ENCODE data around the gene PLAGL2. TPM values are rescaled to one million over a fixed set of nuclear protein-coding genes. Genes with fewer than 3 reads are reported as not detected.
"Not testable (repeated sequence)": the region's sequence is repeated elsewhere in the genome, so short reads cannot be mapped to it uniquely, and the experiment has no call there.

PLAGL2 gene
- total RNA-seq, 1 donor from 2014 or later: 123 TPM

GRCh38 chr20:32205843-32206759 lies 1.4 kb downstream of the PLAGL2 start:
- Mint-ChIP-seq H3K9me3 (no peaks in the 10 kb centered on the region), H3K4me3 (peak overlapping the region; percentile 100), H3K36me3 (ENCODE audit: low read depth) (peaks cover 72% of the 10 kb centered on the region), H3K27me3 (ENCODE audit: insufficient read depth) (no peaks in the 10 kb centered on the region), H3K4me1 (ENCODE audit: low read depth) (peaks cover 80% of the 10 kb centered on the region), H3K27ac (peak overlapping the region; percentile 93)
- no peak for DNase-seq (ENCODE audit: low spot score)
- intact Hi-C loops (cut with micrococcal nuclease): loop anchor here (2.0 to 10.0 kb wide), 5 partner anchors 254 to 1906 kb away; partner anchors contain the start of genes EIF2S2, PDRG1 and RALY

- H3K4me1 Mint-ChIP-seq (ENCODE audit: low read depth): peaks cover 76% of the 10 kb centered on the region
- peak overlapping the region; percentile 93 for H3K27ac Mint-ChIP-seq
- H3K36me3 Mint-ChIP-seq (ENCODE audit: low read depth): peaks cover 67% of the 10 kb centered on the region
- intact Hi-C loops (cut with micrococcal nuclease): loop anchor here (2.0 to 10.0 kb wide), 5 partner anchors 253 to 1907 kb away; partner anchors contain the start of genes EIF2S2, PDRG1 and RALY
- H3K9me3 Mint-ChIP-seq: no peaks in the 10 kb centered on the region
- DNase-seq (ENCODE audit: low spot score): no peak
- no peaks in the 10 kb centered on the region for H3K27me3 Mint-ChIP-seq (ENCODE audit: insufficient read depth)
- peak overlapping the region; percentile 100 for H3K4me3 Mint-ChIP-seq
Observed at GRCh38 chr20:32205110-32205842, 2.3 kb downstream of the PLAGL2 start.

GRCh38 chr20:32204205-32205109 lies 3.1 kb downstream of the PLAGL2 start:
- Mint-ChIP-seq H3K9me3 (no peaks in the 10 kb centered on the region), H3K4me3 (peak overlapping the region; percentile 100), H3K4me1 (ENCODE audit: low read depth) (peaks cover 69% of the 10 kb centered on the region), H3K36me3 (ENCODE audit: low read depth) (peaks cover 65% of the 10 kb centered on the region), H3K27ac (peak overlapping the region; percentile 93), H3K27me3 (ENCODE audit: insufficient read depth) (no peaks in the 10 kb centered on the region)
- intact Hi-C loops (cut with micrococcal nuclease): loop anchor here (1.0 to 10.0 kb wide), 10 partner anchors 48 to 1908 kb away; partner anchors contain the start of genes EIF2S2, PDRG1 and RALY
- DNase-seq (ENCODE audit: low spot score): no peak

GRCh38 chr20:32203356-32204204 lies 4.0 kb downstream of the PLAGL2 start:
- intact Hi-C loops (cut with micrococcal nuclease): loop anchor here (1.0 to 10.0 kb wide), 8 partner anchors 49 to 1791 kb away; partner anchors contain the start of gene RALY
- no peaks in the 10 kb centered on the region for H3K9me3 Mint-ChIP-seq
- H3K27me3 Mint-ChIP-seq (ENCODE audit: insufficient read depth): no peaks in the 10 kb centered on the region
- peaks cover 67% of the 10 kb centered on the region for H3K36me3 Mint-ChIP-seq (ENCODE audit: low read depth)
- peak overlapping the region; percentile 100 for H3K4me3 Mint-ChIP-seq
- no peak for DNase-seq (ENCODE audit: low spot score)
- peaks cover 69% of the 10 kb centered on the region for H3K4me1 Mint-ChIP-seq (ENCODE audit: low read depth)
- H3K27ac Mint-ChIP-seq: peak overlapping the region; percentile 93

- peak overlapping the region; percentile 61 for H3K4me3 Mint-ChIP-seq
- no peaks in the 10 kb centered on the region for H3K27me3 Mint-ChIP-seq (ENCODE audit: insufficient read depth)
- no peak for DNase-seq (ENCODE audit: low spot score)
- intact Hi-C loops (cut with micrococcal nuclease): loop anchor here (5.0 to 10.0 kb wide), 4 partner anchors 317 to 1793 kb away; partner anchors contain the start of gene RALY
- peak overlapping the region; percentile 72 for H3K27ac Mint-ChIP-seq
- H3K36me3 Mint-ChIP-seq (ENCODE audit: low read depth): peaks cover 74% of the 10 kb centered on the region
- peaks cover 74% of the 10 kb centered on the region for H3K4me1 Mint-ChIP-seq (ENCODE audit: low read depth)
- H3K9me3 Mint-ChIP-seq: no peaks in the 10 kb centered on the region
Observed at GRCh38 chr20:32201977-32202363, 5.6 kb downstream of the PLAGL2 start.

GRCh38 chr20:32201296-32201976 lies 6.1 kb downstream of the PLAGL2 start:
- intact Hi-C loops (cut with micrococcal nuclease): loop anchor here (5.0 to 10.0 kb wide), 4 partner anchors 317 to 1793 kb away; partner anchors contain the start of gene RALY
- Mint-ChIP-seq H3K36me3 (ENCODE audit: low read depth) (peaks cover 69% of the 10 kb centered on the region), H3K4me3 (no peak overlapping the region), H3K27me3 (ENCODE audit: insufficient read depth) (no peaks in the 10 kb centered on the region), H3K27ac (peak overlapping the region; percentile 72), H3K4me1 (ENCODE audit: low read depth) (peaks cover 69% of the 10 kb centered on the region), H3K9me3 (no peaks in the 10 kb centered on the region)
- DNase-seq (ENCODE audit: low spot score): no peak

GRCh38 chr20:32199006-32199405 lies 8.5 kb downstream of the PLAGL2 start:
- no peaks in the 10 kb centered on the region for H3K27me3 Mint-ChIP-seq (ENCODE audit: insufficient read depth)
- H3K4me3 Mint-ChIP-seq: peak overlapping the region; percentile 15
- H3K4me1 Mint-ChIP-seq (ENCODE audit: low read depth): peaks cover 67% of the 10 kb centered on the region
- H3K9me3 Mint-ChIP-seq: no peaks in the 10 kb centered on the region
- intact Hi-C loops (cut with micrococcal nuclease): no loop called here
- H3K27ac Mint-ChIP-seq: peak overlapping the region; percentile 63
- DNase-seq (ENCODE audit: low spot score): no peak
- peaks cover 65% of the 10 kb centered on the region for H3K36me3 Mint-ChIP-seq (ENCODE audit: low read depth)

- H3K9me3 Mint-ChIP-seq; H3K27me3 Mint-ChIP-seq (ENCODE audit: insufficient read depth); H3K4me3 Mint-ChIP-seq; DNase-seq (ENCODE audit: low spot score); intact Hi-C loops (cut with micrococcal nuclease): not testable (repeated sequence)
- Mint-ChIP-seq H3K4me1 (ENCODE audit: low read depth) (peaks cover 59% of the 10 kb centered on the region), H3K36me3 (ENCODE audit: low read depth) (peaks cover 66% of the 10 kb centered on the region), H3K27ac (peak overlapping the region; percentile 12)
Observed at GRCh38 chr20:32197136-32197535, 10.4 kb downstream of the PLAGL2 start.

- H3K27me3 Mint-ChIP-seq (ENCODE audit: insufficient read depth); DNase-seq (ENCODE audit: low spot score); H3K4me3 Mint-ChIP-seq; intact Hi-C loops (cut with micrococcal nuclease); H3K27ac Mint-ChIP-seq; H3K9me3 Mint-ChIP-seq: not testable (repeated sequence)
- Mint-ChIP-seq H3K4me1 (ENCODE audit: low read depth) (peaks cover 61% of the 10 kb centered on the region), H3K36me3 (ENCODE audit: low read depth) (peaks cover 67% of the 10 kb centered on the region)
Observed at GRCh38 chr20:32196613-32197012, 10.9 kb downstream of the PLAGL2 start.

- H3K4me1 Mint-ChIP-seq (ENCODE audit: low read depth): peaks cover 61% of the 10 kb centered on the region
- no peaks in the 10 kb centered on the region for H3K9me3 Mint-ChIP-seq
- intact Hi-C loops (cut with micrococcal nuclease): no loop called here
- H3K4me3 Mint-ChIP-seq: no peak overlapping the region
- peak overlapping the region; percentile 48 for H3K27ac Mint-ChIP-seq
- no peak for DNase-seq (ENCODE audit: low spot score)
- peaks cover 67% of the 10 kb centered on the region for H3K36me3 Mint-ChIP-seq (ENCODE audit: low read depth)
- no peaks in the 10 kb centered on the region for H3K27me3 Mint-ChIP-seq (ENCODE audit: insufficient read depth)
Observed at GRCh38 chr20:32195581-32195980, 12.0 kb downstream of the PLAGL2 start.

- intact Hi-C loops (cut with micrococcal nuclease): no loop called here
- Mint-ChIP-seq H3K9me3 (no peaks in the 10 kb centered on the region), H3K4me3 (no peak overlapping the region), H3K27me3 (ENCODE audit: insufficient read depth) (no peaks in the 10 kb centered on the region), H3K27ac (no peak overlapping the region), H3K4me1 (ENCODE audit: low read depth) (peaks cover 63% of the 10 kb centered on the region), H3K36me3 (ENCODE audit: low read depth) (peaks cover 61% of the 10 kb centered on the region)
- no peak for DNase-seq (ENCODE audit: low spot score)
Observed at GRCh38 chr20:32193996-32194395, 13.5 kb downstream of the PLAGL2 start.

Measured in activated T-helper 1 cell treated with anti-CD3 and anti-CD28 coated beads, Interleukin-12 subunit alpha, Interleukin-12 subunit beta, Interleukin-2, Interleukin-4 antibody, amounts not matched to agents 30 ng/mL and 10 ng/mL and 1 ng/mL, durations not matched to agents 14 hours and 24 hours and 36 hours (primary cell).